ENCODE results near the gene ELMO1. TPM values are rescaled to one million over a fixed set of nuclear protein-coding genes. Genes with fewer than 3 reads are reported as not detected.

The ELMO1 gene
- total RNA-seq, 1 donor, result 215 TPM

DNA sequence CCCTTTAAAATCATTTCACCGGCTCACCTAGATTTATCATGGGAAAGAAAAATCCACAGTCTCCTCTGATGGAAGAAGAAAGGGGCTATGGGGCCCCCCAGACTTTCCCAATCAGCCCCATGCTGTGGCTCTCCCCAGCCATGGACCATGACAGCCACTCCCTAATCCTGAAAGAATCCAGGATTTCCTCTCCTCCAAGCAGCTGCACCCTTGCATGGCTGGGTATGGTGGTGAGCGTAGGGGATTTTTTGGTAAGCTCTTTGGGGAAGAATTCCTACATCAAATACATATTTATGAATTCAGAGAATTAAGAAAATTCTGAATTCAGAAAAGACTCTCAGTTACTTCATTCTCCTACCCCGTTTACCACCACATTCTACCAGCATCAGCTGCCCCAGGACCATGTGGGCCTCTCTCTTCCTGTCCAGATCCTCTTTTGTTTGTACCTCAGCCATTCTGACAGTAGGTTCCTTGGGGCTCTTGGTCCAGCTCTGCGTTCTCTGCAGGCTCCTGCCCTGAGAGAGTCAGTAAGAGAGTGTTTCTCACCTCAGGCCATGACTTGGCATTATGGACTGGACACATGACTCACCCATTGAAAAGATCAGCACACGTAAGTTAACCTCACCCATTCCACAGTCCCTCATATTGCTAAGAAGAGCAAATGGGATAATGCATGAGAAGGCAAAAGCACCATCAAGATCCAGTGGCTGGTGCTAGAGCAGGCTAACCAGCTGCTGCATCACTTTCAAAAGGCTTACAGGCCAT is 337.8 kb downstream of the ELMO1 start:
- H3K4me1 ChIP-seq (ENCODE audit: insufficient read depth, low read length), result peaks cover 16% of the 10 kb centered on the region
- no peaks in the 10 kb centered on the region for H3K9me3 ChIP-seq (ENCODE audit: low read depth, low read length)
- no peak overlapping the region for H3K4me3 ChIP-seq (ENCODE audit: low read length)
- no peaks in the 10 kb centered on the region for H3K27me3 ChIP-seq (ENCODE audit: insufficient read depth, low read length)

DNA sequence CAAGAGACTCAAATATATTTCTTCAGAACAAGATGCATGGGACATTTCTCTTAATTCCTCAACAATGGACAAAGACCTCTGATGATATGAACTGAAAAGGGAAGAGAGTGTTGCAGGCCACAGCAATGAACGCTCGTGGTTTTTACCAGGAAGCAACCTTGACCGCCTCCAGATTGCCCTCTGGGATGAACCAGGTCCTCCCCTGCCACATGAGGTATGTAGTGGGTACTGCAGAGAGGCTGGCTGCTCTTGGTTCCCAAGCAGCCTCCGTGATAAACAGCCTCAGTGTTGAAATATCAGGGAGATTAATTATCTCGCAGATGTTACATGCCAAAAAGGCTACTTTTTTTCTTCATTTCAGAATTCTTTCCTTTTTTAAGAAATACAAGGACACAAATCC is 338.8 kb downstream of the ELMO1 start:
- peaks cover 16% of the 10 kb centered on the region for H3K4me1 ChIP-seq (ENCODE audit: insufficient read depth, low read length)
- no peak overlapping the region for H3K4me3 ChIP-seq (ENCODE audit: low read length)
- H3K9me3 ChIP-seq (ENCODE audit: low read depth, low read length), result no peaks in the 10 kb centered on the region
- H3K27me3 ChIP-seq (ENCODE audit: insufficient read depth, low read length), result no peaks in the 10 kb centered on the region

DNA sequence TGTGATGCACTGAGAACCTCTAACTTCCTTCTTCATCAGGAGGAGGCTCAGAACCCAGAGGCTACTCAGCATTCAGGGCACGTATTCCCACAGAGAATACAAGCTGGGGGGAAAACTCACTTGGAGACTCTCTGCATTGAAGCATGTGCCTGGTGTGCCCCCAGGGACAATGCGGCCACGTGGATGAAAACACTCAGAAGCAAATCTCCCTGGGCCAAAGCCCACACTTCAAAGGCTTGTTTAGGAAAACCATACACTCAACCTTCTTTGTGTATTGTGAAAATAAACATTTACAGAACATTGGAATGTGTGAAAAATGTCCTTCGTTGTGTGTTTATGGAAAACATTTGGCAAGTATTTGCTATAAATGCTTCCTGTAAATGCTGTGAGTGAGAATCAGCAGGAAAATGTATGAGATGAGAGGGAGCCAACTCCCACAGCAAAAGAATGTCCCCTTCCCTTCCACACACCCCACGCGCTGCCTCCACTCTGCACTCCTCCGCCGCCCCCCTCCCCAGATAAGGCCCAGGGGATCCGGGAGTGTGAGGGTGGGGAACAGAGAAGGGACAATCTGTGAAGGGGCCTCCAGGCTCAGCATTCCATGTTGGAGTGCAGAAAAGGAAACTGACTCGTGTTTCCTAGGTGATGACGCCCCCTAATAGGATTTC is 339.5 kb downstream of the ELMO1 start:
- peaks cover 16% of the 10 kb centered on the region for H3K4me1 ChIP-seq (ENCODE audit: insufficient read depth, low read length)
- no peaks in the 10 kb centered on the region for H3K9me3 ChIP-seq (ENCODE audit: low read depth, low read length)
- no peak overlapping the region for H3K4me3 ChIP-seq (ENCODE audit: low read length)
- no peaks in the 10 kb centered on the region for H3K27me3 ChIP-seq (ENCODE audit: insufficient read depth, low read length)

- Histone ChIP-seq H3K4me1 (ENCODE audit: insufficient read depth, low read length) (peaks cover 16% of the 10 kb centered on the region), H3K9me3 (ENCODE audit: low read depth, low read length) (no peaks in the 10 kb centered on the region), H3K27me3 (ENCODE audit: insufficient read depth, low read length) (no peaks in the 10 kb centered on the region), H3K4me3 (ENCODE audit: low read length) (no peak overlapping the region)
These were observed 340.0 kb downstream of the ELMO1 start for GRCh38 chr7:37108615-37109014.

DNA sequence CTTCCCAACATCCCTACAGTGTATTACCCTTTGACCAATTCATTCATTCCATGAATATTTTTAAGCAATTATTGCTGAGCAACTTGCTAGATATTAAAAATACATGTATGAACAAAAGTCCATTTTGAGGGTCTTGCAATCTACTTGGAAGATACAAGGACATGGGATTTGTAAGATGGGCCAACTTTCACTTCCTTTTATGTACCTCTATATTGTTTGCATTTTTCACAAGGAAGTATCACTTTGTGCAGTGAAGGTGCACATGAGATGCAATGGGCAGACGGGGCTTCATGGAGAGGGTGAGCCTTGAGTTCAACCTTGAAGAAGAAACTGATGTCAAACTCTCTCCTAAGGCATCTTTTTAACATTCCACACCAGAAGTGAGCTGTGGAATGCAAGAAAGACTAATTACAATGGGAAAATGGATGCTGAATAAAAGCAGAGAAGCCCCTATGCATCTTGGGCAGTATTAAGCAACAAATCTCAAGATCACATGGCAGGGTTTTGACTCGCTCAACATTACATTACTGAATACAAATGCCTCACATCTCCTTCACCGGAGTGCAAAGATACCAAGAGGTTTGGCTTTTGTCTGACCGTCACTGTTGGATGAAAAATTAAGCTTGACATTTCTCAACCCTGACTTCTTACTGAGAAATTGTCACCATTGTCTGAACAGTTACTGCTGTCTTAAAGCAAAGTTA is 341.5 kb downstream of the ELMO1 start:
- no peaks in the 10 kb centered on the region for H3K9me3 ChIP-seq (ENCODE audit: low read depth, low read length)
- peaks cover 16% of the 10 kb centered on the region for H3K4me1 ChIP-seq (ENCODE audit: insufficient read depth, low read length)
- no peak overlapping the region for H3K4me3 ChIP-seq (ENCODE audit: low read length)
- H3K27me3 ChIP-seq (ENCODE audit: insufficient read depth, low read length), result no peaks in the 10 kb centered on the region

DNA sequence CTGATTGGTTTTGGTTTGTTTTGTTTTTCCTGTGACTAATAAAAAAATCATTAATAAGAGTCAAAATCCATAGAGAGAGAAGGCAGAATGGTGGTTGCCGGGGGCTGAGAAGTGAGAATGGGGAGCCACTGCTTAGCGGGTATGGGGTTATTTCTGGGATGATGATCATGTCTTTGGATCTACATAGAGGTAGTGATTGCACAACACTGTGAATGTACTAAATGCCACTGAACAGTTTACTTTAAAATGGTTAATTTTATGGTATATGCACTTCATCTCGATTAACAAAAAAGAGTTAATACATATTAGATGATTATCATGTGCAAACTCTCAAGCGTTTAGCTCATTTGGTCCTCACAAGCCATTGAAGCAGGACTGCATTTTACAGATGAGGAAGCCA is 342.9 kb downstream of the ELMO1 start:
- Histone ChIP-seq H3K9me3 (ENCODE audit: low read depth, low read length) (no peaks in the 10 kb centered on the region), H3K4me1 (ENCODE audit: insufficient read depth, low read length) (peaks cover 24% of the 10 kb centered on the region), H3K27me3 (ENCODE audit: insufficient read depth, low read length) (no peaks in the 10 kb centered on the region), H3K4me3 (ENCODE audit: low read length) (no peak overlapping the region)

GRCh38 chr7:37104822-37105518 is 343.7 kb downstream of the ELMO1 start:
- Histone ChIP-seq H3K27me3 (ENCODE audit: insufficient read depth, low read length) (no peaks in the 10 kb centered on the region), H3K4me1 (ENCODE audit: insufficient read depth, low read length) (peaks cover 27% of the 10 kb centered on the region), H3K9me3 (ENCODE audit: low read depth, low read length) (no peaks in the 10 kb centered on the region), H3K4me3 (ENCODE audit: low read length) (no peak overlapping the region)

DNA sequence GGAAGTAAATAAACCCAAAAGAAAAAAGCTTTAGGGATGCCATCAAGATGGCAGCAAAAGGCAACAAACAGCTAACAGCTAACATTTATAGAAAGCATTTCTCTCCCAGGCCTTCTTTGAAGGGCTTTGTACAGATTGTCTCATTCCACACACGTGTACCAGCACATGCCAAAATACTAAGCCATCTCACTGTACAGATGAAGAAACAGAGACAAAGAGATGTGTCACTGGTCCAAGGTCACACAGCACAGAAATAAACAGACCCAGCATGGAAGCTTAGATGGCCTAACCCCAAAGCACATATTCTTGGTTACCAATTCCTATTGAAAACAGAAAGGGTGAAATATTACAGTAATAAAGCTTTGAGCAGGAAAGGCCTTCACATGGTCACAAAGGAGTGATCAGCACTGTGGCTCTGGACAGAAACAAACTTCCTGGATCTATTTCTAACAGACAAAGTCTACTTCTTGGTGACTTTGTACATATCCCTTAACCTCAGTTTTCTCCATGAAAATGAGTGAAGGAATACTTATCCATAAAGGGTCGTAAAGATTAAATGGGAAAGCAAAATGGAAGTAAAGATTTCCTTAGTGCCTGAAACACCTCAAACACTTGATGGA is 346.0 kb downstream of the ELMO1 start:
- H3K4me3 ChIP-seq (ENCODE audit: low read length), result no peak overlapping the region
- H3K9me3 ChIP-seq (ENCODE audit: low read depth, low read length), result no peaks in the 10 kb centered on the region
- no peaks in the 10 kb centered on the region for H3K27me3 ChIP-seq (ENCODE audit: insufficient read depth, low read length)
- H3K4me1 ChIP-seq (ENCODE audit: insufficient read depth, low read length), result peaks cover 18% of the 10 kb centered on the region

DNA sequence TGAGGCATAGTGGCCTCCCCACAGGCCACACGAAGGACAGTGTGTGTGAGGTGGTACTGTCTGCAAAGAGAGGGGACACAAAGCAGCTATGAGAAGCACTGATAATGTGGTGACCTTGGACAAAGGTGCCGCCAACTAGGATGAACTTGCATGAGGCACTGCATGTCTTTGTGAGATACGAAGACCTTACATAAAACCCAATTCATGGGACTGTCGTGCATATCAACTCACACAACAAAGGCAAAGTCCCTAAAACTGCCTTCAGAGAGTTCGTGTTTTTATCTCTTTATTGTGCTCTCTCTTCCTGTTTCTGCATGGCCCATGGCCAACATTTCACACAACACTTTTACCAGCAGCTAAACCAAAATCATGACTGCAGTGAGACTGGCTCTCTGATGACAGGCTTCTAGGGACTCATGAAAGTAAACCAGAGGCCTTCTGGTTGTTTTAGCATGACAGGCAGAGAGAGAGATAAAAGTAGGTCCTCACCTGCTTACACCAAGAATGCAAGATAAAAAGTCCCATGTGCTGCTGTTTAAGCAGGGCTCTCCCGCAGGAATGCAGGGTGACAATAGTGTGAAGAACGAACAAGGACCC is 347.8 kb downstream of the ELMO1 start:
- Histone ChIP-seq H3K4me1 (ENCODE audit: insufficient read depth, low read length) (peaks cover 18% of the 10 kb centered on the region), H3K9me3 (ENCODE audit: low read depth, low read length) (no peaks in the 10 kb centered on the region), H3K4me3 (ENCODE audit: low read length) (no peak overlapping the region), H3K27me3 (ENCODE audit: insufficient read depth, low read length) (no peaks in the 10 kb centered on the region)

- H3K4me1 ChIP-seq (ENCODE audit: insufficient read depth, low read length), result peaks cover 18% of the 10 kb centered on the region
- H3K4me3 ChIP-seq (ENCODE audit: low read length), result no peak overlapping the region
- no peaks in the 10 kb centered on the region for H3K27me3 ChIP-seq (ENCODE audit: insufficient read depth, low read length)
- H3K9me3 ChIP-seq (ENCODE audit: low read depth, low read length), result no peaks in the 10 kb centered on the region
These were observed 349.9 kb downstream of the ELMO1 start for GRCh38 chr7:37098762-37099161.

DNA sequence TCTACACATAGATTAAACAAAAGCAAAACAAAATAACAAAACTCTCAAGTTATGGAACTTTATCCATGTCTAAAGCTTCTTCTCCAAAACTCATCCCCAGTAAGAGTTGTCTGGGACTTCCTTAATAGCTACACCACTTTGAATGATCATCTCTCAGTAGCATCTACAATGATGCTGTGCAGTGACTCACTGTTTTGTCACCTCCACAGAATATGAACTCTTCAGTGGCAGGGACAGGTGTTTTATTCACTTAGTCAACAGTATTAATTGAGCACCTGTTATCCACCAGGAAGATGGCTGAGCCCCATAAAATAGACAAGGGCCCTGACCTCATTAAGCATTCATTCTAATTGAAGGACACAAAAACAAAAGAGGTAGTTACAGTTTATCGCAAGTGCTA is 350.7 kb downstream of the ELMO1 start:
- Histone ChIP-seq H3K4me3 (ENCODE audit: low read length) (no peak overlapping the region), H3K9me3 (ENCODE audit: low read depth, low read length) (no peaks in the 10 kb centered on the region), H3K4me1 (ENCODE audit: insufficient read depth, low read length) (peaks cover 18% of the 10 kb centered on the region), H3K27me3 (ENCODE audit: insufficient read depth, low read length) (no peaks in the 10 kb centered on the region)

- H3K9me3 ChIP-seq (ENCODE audit: low read depth, low read length), result no peaks in the 10 kb centered on the region
- peaks cover 19% of the 10 kb centered on the region for H3K4me1 ChIP-seq (ENCODE audit: insufficient read depth, low read length)
- no peaks in the 10 kb centered on the region for H3K27me3 ChIP-seq (ENCODE audit: insufficient read depth, low read length)
- H3K4me3 ChIP-seq (ENCODE audit: low read length), result no peak overlapping the region
These were observed 351.4 kb downstream of the ELMO1 start for GRCh38 chr7:37097276-37097675.

DNA sequence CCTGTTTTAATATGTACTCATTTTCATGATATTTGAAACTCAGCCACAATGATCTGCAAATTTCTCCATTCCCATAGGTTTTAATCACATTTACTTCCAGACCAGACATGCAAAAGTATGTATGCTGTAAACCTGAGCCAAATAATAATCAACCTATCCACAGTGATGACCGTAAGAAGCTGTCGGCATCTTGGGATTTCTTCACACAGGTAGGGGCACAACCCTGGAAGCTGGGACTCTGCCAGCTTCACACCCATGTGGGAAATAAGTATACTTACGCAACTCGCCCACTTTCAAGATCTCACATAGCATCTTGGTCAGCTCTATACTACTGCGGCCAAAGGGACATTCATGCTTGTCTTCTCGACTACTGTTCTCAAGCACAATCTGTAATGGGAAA is 352.3 kb downstream of the ELMO1 start:
- no peak overlapping the region for H3K4me3 ChIP-seq (ENCODE audit: low read length)
- no peaks in the 10 kb centered on the region for H3K9me3 ChIP-seq (ENCODE audit: low read depth, low read length)
- peaks cover 16% of the 10 kb centered on the region for H3K4me1 ChIP-seq (ENCODE audit: insufficient read depth, low read length)
- H3K27me3 ChIP-seq (ENCODE audit: insufficient read depth, low read length), result no peaks in the 10 kb centered on the region

DNA sequence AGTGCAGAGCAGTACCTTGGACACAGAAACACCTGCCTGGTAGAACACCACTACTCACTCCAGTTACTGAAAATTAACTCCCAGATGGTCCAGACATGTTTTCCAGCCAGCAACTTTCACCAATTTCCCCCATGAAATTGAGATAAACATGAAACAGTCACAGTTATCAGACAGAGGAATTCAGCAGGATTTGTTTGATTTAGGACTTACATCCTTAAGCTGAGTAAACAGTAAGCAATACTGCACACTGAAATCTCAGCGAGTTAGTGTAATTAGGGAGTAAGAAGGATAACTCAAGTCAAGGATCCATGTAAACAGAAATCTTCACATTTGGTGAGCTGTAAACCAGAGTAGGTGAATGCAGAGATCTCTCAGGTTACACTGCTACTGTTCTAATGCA is 353.5 kb downstream of the ELMO1 start:
- H3K4me1 ChIP-seq (ENCODE audit: insufficient read depth, low read length), result peaks cover 6% of the 10 kb centered on the region

More for the DNA sequence above, 353.5 kb downstream of the ELMO1 start:
- no peaks in the 10 kb centered on the region for H3K9me3 ChIP-seq (ENCODE audit: low read depth, low read length)
- no peaks in the 10 kb centered on the region for H3K27me3 ChIP-seq (ENCODE audit: insufficient read depth, low read length)
- no peak overlapping the region for H3K4me3 ChIP-seq (ENCODE audit: low read length)
